Prostate gland (tissue), 2 donors: ENCODE data around the gene ADPRH.

Source experiments
- CTCF ChIP-seq, 4 experiments: fragments of 200-600 bp in 2 of 4; fragments of 450-650 bp in 2 of 4; sonication (generic) in 2 of 4; IDR thresholded peaks; 1 replicate in 3 of 4; 2 replicates in 1 of 4; pipeline ENCODE4 v1.5.1; 2016 to 2019; ENCODE audit warnings: antibody characterized with exemption in 4 of 4, mild to moderate bottlenecking in 2 of 4, moderate library complexity in 2 of 4
- POLR2A ChIP-seq: fragments of 450-650 bp; IDR thresholded peaks from one replicate; pipeline ENCODE4 v1.6.1; 2016; ENCODE audit warnings: antibody characterized with exemption, mild to moderate bottlenecking

- TF ChIP-seq POLR2A (no peak), CTCF (IDR thresholded peaks at IDR 0.05) (no peak)
Observed at GRCh38 chr3:119602676-119603075, 23.4 kb downstream of the ADPRH start.
